Measurements from ENCODE around the gene SORCS1.

SORCS1 gene

DNA sequence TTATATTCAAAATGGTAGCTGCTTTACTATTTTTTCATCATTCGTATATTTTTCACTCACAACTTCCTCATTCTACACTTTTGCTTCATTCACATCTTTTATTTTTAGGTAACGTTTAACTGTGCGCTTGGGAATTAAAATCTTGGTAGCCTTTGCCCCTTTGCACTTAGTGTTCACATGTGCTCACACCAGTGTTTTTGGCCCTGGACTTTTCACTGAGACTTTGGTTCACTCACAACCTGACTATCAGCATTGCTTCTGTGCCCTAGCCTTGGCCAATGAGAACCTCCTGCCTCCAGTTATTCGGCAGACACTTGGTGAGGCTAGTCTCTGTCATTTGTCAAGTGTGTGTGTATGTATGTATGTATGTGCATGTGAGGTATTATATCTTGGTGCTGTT lies 596.9 kb downstream of the SORCS1 start:
- DNase-seq: no peak

DNA sequence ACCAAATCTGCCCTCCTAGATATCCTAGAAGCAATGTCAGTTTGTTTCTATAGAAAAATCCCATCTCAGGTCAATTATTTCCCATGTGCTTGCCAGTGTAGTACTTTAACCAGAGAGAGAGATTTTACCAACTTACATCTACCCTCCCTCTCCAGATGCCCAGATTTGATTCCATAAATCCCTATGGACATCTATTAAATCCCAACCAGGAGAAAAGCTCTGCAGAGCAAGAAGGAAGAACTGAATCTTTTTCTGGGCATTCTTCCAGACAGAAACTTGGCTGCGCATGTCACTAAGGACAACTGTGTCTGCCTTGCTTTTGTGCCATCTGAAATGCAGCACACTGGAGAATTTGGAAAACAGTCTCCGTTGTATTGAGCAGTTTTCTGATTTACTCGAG lies 597.6 kb downstream of the SORCS1 start:
- DNase-seq: no peak

DNA sequence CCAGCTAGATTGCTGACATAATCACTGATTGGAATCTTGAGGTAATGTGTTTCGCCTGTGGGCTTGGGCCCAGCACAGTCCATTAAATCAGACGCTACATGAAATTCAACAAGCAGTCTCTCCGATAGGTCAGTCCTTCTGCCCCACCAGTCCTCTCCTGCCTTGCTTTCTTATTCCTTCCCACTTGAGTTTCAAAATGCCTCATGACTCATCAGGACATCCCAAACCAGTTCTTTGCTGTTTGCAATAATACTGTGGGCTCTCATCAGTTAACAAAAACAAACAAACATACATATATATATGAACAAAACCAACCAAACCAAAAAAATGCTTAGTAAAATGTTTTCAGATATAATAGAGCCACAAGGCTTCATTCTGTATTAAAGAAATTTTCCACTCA lies 599.0 kb downstream of the SORCS1 start:
- DNase-seq: no peak

DNA sequence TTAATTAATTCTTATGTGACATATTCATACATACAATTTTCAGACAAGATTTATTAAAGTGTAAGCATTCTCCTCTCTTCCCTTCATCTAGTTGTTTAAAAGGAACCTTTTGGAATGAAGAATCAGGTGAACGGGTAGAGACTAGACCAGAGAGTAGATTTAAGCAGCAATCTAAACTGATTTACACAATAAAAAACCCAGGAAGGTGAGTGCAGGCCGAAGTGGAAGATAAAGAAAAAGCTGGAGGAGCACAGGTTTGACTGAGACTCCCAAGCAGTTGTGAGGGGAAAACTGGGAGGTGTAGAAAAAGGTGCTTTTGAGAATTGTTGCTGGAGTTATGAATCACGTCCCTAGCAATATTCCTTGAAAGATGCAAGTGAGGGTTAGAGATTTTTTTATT lies 601.1 kb downstream of the SORCS1 start:
- DNase-seq: no peak

DNA sequence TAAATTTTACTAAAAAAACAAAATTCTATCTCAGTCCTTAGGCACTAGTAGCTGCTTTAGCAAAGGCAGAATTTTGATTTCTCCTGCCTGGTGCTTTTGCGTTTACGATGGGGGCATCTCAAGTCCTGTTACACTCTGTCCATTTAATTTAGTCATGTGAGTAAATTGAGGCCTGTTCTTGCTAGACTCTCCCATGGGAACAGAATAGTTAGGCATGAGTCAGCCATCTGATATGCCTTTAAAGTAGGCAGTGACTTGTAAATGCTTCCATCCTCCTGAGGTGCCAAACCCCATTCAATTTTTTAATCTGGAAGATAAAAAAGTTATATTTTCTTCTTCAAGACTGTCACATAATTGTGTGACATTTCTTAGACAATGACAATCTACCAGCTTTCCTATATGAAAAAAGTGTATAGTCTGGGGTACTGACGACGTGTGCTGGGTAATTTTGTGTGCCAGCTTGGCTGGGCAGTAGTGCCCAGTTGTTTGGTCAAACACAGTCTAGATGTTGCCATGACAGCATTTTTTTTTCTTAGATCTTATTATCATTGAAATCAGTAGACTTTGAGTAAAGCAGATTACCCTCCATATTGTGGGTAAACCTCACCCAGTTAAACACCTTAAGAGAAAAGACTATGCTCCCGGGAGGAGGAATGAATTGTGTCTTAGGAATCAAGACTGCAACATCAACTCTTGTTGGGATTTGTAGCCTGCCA lies 603.4 kb downstream of the SORCS1 start:
- no peak for DNase-seq

DNA sequence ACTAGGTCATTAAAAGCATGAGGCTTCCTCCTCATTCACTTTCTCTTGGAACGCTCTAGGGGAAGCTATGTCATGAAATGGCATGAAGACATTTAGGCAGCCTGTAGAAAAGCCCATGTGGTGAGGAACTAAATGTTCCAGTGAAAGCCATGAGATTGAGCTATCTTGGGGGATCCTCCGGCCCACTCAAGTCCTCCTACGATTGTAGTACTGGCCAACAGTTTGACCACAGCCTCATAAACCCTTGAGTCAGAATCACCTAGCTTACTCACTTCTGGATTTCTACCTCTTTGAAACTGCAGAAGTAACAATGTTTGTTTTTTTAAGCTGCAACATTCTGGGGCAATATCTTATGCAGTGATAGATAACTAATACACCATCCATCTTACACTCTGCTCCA lies 605.1 kb downstream of the SORCS1 start:
- DNase-seq: no peak

DNA sequence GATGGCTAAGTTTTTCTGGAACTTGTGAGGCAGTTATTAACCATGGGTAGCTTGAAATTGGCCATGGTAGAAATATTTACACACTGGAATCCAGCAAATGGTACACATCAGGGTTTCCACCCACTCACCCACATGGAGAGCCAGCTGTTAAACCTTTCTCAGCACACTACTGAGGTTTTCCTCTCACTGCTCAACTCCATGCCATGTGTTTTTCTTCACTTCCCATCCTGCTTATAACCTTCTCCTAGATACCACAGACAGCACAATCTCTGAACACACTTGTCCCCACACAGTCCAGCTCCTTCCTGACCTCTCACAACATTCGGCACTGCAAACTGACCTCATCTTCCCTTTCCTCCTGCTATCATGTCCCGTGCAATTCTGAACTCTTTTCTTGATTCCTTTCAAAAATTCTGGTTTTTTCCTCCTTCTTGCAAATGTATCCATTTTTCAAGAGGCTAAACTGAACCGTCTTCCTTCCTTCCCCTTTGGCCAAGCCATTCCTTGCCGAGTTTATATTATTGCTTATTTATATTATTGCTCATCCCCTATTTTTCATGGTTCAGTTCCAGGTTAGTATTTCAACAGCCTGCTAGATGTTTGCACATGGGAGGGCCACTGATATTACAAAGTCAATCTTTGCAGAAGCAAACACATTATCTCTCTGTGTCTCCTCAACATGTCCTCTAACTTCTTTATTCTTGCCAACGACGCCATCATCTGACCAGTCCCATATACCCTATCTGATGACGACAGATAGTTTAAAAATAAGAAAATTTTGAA lies 606.4 kb downstream of the SORCS1 start:
- peak; percentile 6 for DNase-seq

DNA sequence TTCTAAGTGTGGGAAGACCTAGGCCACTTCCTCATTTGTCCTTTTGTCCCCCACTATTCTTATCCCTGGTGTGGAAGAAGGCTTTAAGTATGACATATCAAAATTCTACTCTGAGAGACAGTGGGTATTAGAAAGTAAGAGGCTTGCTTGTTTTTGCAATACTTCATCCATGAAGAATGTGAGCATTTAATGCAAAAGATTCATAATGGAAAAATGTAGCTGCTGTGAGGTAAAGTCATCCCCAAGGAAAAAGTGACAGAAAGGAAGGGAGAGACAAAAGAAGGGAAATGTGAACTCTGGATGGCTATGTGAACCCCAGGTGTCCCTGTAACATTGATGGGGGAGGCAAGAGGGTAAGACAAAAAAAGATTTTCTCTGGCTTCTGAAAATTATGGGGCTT lies 607.5 kb downstream of the SORCS1 start:
- no peak for DNase-seq

DNA sequence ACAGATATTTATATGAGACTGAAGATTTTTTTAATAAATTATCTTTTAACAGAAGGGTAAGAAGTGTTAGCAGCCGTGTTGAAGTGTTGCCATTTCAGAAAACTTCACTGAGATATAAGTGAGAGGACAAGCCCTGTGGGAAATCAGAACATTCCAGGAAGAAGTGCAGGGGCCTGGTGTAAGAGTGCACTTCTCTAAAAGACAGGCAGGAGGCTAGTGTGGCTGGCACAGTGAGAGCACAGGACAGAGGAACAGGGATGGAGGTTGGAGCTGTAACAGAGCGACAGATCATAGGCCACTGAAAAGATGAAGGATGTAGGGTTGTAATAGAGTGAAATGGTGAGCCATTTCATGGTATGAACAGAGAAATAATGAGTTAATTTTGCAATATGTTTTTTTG lies 608.9 kb downstream of the SORCS1 start:
- DNase-seq: no peak

DNA sequence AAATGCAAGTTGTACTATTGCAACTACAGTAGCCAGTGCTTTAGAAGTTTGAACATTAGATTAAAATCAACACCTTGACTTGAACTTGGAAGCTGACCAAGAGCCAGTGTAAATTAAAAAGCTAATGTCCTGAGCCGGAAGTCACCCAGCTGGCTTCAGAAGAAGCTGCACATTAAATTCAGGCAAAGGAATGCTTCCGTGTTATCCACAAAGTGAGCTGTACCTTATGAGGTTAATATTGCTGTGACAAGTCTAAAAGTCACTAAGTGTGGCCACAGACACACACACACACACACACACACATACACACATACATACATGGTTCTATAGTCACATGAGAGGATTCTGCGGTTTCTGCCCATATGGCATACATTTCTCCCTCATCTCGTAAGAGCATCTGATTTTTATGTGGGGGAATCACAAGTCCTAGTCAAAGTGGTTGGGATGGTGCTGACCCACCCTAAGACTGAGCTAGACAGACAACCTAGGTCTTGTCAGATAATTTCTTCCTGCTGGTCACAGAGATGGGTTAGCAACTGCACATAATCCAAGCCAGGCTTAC lies 612.9 kb downstream of the SORCS1 start:
- no peak for DNase-seq

DNA sequence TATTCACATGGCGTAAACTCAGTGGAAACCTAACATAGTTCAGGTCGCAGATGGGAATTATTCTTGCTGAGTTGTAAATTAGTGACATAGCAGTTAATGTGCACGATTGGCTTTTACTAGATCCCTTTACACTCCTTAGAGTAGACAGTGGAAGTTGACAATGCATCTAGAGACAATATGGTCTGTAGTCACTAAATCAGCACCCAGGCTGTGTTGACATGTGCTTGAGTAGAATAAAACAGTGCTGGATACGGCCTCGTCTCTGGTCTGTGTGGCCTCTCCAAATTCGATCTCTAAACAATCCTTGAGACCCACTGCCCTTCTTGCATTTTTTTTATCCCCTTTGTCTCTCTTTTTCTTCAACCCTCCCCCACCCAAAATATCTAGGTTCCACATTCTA lies 615.7 kb downstream of the SORCS1 start:
- DNase-seq: no peak

DNA sequence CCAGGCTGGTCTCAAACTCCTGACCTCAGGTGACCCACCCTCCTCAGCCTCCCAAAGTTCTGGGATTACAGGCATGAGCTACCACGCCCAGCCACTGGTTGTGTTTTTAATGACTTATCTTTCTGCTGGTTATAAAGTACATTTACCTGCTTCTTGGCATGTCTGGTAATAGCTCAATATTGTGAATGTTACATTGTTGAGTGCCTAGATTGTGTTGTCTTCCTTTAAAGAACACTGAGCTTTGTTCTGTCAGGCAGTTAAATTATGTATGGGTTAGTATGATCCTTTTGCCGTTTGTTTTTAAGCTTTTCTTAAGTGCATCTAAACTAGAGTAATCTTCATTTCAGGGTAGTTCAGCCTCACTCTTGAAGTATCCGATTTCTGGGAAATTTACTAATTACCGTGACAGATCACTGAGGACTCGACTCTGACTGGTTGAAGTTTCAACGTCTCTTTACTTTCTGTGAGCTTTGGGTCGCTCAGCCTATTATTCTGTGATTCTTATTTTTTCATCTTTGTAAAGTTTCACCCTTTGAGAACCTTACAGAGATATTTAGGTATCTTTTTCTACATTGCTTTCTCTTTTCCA lies 617.4 kb downstream of the SORCS1 start:
- DNase-seq: no peak

DNA sequence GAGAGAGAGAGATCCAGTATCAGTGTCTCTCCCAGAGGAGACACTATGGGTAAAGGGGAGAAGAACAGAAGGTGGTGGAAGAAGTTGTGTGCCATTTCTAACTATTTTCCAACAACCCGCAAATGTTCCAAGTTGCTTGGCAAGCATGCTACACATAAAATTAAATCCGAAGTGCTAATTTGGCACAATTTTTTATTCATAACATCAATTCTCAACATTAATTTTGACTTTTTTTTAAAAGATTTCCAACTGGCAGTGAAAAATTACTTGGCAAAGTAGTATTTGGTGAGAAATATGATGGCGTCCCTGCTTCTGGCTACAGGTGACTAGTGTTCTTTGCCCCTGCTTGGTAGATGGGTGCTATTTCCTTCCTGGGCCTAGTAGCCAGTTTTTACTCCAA lies 622.0 kb downstream of the SORCS1 start:
- DNase-seq: no peak

DNA sequence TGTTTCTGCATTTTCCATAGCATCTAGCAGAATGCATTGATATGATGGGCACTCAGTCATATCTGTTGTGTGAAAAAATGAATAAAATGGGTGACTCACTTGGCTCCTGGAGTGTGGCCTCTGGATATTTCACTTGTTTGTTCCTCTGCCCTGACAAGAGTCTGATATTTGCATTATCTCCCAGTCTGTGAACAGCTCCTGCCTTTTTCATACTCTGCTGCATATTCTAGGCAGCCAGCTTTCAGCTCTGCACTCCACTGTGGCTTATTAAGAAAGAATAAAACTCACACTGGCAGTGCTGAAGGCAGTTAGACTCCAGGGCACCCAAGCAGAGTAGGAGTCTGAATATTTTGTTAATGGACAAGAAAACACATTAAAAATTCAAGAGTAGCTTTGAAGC lies 623.9 kb downstream of the SORCS1 start:
- DNase-seq: no peak

DNA sequence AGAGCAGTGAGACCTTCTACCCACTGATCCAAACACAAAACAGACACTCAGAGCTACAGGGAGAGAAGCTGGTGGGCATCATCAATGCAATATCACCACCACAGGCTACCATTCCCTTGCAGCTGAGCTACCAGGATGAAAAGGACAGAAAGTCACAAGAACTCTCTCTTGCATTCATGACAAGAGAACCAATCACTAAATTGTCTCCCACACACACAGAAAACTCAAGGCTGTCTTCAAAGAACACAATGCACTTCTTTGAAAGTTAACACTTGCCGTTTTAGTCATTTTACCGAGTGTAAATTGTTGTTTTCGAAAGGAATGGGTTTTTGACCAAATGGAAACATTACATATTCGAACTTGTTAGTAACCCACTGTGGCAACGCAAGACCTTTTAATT lies 626.6 kb downstream of the SORCS1 start:
- no peak for DNase-seq

DNA sequence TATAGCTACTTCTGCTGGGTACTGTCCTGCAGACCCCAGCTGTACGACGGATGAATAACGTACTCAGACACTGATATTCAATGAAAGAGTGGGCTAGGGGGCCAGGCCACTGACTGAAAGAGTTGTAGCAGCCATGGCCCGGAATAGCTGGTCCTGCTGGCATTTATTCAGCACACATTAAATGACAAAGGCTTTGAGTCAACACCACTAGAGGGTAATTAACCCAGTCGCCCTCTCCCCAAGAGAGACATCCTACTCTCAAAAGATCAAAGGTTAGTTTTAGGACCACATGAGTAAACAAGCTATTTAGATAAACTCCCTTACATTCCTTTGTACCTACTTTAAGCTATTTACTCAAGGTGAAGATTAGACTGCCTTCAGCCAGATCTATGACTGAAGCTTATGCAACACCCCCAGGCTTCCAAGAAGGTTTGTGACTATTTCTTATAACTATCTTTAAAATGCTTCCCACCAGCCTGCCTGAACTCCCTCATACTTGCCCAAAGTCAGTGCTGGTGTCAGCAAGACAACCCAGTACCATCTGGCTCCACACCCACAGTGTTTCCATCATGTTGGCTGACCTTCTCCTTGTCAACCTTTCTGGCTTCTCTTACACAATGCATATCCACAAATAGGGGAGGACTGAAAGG lies 629.1 kb downstream of the SORCS1 start:
- DNase-seq: no peak

DNA sequence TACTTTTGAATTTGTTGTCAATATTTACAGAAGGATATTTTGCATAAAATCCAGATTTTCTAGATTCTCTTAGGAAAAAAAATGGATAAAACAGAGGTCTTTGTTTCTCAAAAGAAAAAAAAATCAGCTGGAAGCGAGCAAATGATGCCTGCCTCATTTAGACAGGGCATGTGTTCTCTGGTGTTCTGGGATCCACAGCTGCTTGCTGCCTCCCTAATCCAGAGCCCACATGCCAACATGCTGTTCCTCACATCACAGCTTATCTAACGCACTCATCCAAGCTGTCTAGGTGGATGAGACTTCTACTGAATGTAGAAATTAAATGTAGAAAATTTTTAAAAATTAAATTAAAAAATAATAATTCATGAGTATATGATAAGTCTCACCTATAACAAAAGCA lies 630.1 kb downstream of the SORCS1 start:
- no peak for DNase-seq

DNA sequence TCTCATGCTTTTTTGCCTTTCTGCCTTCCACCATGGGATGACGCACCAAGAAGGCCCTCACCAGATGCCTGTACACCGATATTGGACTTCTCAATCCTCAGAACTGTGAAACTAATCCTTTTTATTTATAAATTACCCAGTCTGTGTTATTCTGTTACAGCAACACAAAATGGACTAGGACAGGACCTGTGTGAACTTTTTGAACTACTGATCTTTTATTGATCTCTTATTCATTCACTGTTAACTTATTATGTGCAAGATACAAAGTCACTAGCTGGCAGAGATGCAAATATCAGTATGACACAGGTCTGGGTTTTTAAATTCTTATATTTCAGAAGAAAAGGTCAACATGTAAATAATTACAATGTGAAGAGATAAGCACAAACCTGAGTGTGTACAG lies 635.8 kb downstream of the SORCS1 start:
- DNase-seq: no peak

DNA sequence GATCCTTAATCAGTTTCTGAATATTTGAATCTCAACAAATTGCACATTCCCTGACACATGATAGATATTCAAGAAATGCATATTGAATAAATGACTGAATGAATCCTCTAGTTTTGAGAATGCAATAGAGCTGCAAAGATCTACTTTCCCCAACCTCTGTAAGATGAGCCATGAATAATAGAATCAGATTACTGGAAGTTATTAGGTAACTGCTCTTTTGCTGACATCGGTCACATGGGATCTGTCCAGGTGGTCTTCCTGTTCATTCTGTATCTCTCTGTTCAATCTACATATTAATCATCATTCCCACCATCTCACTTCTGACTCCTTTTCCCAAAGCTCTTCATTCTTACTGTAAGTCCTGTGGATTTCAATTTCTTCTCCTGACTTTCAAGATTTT lies 638.7 kb downstream of the SORCS1 start:
- no peak for DNase-seq
